HG02884 (cell line): Measurements from ENCODE around the gene ZDHHC4.

Source experiments
- ATAC-seq: cut with Tn5 transposase; IDR thresholded peaks from one replicate; pipeline ENCODE4 v1.9.1; 2021; ENCODE audit warnings: mild to moderate bottlenecking, moderate library complexity; ENCODE audit not compliant: unreplicated experiment

ZDHHC4 gene

DNA sequence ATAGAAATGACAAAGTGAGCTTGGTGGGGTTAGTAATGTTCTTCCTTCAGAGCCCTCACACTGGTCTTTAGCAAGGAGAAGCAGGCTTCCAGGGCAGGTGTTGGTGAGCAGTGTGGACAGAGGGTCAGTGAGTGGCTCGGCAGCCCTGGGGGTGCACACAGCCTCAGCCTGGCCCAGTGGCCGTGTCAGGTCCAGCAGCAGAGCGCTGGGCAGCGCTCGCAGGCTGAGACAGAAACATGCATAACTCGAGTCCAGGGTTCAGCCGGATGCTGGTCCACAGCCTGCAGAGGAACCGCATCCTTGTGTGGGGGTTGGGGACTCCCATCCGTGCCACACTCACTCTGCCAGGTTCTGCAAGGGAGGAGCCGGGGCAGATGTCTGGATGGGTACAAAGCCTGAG lies 27.2 kb downstream of the ZDHHC4 start:
- no peak for ATAC-seq

DNA sequence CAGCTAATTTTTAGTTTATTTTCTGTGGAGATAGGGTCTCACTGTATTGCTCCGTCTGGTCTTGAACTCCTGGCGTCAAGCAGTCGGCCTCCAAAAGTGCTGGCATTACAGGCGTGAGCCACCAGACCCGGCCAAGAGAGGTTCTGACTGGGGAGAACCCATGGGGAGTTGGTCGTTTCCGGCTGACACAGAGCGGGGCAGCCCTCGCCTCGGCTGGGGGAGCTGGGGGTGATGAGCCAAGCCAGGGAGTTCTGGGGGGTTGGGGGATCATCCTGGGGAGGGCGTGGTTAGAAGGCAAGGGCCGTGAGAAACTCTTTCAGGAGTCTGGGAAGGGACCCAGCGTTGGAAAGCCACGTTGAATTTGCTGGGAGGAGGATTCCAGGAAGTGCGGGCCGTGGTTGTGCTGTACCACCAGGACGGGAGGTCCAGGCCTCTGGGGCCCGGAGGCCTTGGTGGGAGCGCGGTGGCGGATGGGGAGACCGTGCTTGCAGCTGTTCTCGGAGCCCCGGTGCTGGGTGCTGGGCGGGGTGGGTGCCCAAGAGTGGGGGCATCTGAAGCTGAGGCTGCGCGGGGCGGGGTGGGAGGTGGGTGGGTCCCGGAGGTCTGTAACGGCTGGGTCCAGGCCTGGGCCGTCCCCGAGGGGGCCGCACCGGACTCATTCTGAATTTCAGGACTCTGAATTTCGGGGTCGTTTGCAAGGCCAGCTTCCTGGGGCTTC lies 29.8 kb downstream of the ZDHHC4 start:
- no peak for ATAC-seq

DNA sequence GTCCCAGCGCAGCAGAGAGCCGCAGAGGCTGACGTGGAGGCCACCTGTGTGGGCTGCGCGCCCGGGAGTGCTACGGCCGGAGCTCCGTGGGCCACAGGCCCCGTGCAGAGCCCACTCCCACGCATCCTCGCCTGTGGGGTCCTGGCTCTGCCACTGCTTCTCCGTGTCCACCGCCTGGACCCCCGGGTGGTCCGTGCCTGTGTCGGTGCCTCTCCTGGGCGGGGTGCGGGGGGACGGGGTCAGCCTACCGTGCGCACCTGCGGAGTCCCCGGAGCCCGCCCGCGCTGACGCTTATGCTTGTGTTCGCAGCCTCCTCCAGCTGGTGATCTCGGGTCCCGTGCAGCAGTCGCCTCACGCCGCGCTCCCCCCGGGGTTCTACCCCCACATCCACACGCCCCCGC lies 30.4 kb downstream of the ZDHHC4 start:
- no peak for ATAC-seq

DNA sequence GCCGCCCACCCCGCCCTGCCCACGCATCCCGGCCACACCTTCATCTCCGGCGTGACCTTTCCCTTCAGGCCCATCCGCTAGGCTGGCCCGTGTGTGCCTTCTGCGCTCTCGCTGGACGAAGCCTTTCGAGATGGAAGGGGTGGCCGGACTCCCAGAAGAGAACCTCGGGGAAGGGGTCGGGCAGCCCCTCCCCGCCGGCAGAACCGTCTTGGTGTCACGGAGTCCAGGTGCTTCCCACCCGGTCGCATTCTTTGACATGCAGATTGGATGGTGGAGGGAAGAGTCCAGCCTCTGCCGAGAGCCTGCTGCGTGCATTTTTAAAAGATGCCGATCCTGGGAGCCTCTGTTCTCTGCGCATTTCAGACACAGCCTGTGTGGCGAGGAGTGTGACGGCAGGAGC lies 30.8 kb downstream of the ZDHHC4 start:
- ATAC-seq: no peak

DNA sequence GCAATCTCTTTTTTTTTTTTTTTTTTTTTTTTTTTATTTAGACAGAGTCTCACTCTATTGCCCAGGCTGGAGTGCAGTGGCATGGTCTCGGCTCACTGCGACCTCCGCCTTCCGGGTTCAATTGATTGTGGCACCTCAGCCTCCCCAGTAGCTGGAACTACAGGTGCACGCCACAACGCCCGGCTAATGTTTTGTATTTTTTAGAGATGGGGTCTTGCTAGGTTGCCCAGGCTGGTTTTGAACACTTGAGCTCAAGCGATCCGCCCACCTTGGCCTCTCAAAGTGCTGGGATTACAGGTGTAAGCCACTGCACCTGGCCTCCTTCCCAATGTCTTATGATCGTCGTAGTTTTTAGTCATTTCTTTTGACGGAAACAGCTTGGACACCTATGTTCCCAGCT lies 31.5 kb downstream of the ZDHHC4 start:
- no peak for ATAC-seq

DNA sequence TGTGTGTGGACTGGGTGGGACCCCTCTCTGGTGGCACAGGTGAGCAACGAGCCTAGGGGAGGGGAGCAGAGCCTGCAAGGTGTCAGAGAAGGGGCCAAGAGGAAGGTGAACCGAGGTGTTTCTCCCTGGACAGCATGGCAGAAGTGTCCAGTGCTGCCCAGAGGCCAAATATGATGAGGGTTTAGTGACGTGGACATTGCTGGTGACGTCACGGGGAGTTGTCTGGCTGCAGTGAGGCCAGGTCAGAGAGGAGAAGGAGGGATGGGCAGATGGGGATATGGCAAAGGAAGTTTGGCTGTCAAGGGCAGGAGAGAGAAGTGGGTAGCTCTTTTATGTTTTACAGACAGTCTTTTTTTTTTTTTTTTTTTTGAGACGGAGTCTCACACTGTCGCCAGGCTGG lies 35.6 kb downstream of the ZDHHC4 start:
- ATAC-seq: no peak

DNA sequence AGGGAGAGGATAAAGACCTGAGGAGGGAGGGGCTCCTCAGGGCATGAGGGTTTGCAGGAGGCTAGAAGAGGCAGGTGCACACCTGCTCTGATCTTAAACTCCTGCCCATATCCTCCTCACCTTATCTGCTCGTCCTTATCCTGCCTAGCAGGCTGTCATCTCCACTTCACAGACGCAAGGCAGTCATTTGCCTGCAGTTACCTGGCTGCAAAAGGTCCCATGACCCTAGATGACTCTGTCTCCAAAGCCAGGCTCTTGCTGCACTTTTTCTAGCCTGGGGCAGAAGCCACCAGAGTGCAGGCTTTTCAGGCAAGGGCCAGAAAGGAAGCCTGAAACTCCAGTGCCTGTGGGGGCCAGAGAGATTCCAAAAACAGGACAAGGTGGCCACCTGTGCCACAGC lies 36.5 kb downstream of the ZDHHC4 start:
- ATAC-seq: no peak

DNA sequence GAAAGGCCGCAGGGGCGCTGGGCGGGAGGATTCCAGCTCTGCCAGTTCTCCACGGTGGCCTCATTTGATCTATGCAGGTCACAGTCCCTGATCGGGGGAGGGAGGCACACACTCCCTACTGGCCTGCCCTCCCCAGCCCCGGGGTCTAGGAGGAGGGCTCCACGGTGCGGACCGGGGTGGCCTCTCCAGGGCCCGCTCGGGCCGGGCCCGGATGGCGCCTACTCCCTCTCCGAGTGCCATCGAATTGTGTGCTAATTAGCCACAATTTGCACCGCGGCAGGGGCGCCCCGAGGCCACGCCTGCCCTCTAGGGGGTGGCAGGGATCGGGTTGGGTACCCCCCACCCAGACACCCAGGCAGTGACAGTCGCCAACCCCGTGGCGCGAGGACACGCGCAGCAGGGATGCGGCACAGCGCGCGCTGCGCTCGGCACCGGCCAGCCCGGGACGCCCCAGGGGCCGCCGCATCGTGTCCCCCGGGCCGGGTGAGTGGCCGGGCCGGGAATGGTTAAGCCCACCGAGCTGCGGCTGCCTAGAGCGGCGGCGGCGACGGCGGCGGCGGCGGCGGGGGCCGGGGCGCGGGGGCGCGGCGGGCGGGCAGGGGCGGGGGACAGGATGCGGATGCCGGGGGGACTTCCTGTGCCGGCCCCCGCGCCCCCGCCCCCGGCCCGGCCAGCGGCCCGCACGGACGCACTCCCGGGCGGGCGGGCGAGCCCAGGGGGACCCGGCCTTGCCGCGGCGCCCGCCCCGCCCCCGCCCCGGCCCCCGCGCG lies 37.9 kb downstream of the ZDHHC4 start, which contains the start of gene ZNF853:
TSS of gene ZNF853 (plus strand) at position 658 of the 770 bp plus-strand sequence. CDS start 565 bp downstream, outside the sequence.
- ATAC-seq: no peak

DNA sequence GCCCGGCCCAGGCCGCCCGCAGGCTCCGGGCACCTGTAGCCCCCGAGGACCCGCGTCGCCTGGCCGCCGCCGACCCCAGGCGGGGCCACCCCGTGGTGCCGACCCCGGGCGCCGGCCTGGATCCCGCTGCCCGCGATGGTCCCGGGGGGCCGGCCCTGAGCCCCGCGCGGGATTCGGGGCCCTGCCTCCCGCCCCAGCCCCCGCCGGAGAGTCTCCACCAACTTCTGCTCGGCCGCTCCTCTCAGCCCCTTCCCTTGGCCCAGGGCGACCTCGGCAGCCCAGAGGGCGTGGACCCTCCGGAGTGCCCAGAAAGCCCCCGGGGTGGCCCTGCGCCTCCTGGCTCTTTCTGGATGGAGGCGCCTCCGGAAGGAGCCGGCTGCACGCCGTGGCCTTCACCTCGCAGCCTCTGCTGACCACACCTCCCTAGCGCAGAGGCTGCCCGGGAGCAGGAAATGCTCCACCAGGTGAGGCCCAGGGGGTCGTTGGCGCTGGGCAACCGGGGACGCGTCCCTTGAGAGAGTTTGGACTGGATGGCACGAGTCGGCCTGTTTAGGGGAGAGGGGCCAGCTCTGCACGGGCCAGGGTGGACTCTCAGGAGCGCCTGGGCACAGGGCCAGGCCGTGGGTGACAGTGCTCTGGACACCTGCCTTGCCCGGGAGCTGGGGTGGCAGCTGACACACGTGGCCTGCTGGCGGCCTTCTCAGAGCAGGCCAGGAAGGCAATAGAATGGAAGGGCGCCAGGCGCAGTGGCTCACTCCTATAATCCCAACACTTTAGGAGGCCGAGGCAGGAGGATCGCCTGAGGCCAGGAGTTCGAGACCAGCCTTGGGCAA lies 38.7 kb downstream of the ZDHHC4 start:
- no peak for ATAC-seq

DNA sequence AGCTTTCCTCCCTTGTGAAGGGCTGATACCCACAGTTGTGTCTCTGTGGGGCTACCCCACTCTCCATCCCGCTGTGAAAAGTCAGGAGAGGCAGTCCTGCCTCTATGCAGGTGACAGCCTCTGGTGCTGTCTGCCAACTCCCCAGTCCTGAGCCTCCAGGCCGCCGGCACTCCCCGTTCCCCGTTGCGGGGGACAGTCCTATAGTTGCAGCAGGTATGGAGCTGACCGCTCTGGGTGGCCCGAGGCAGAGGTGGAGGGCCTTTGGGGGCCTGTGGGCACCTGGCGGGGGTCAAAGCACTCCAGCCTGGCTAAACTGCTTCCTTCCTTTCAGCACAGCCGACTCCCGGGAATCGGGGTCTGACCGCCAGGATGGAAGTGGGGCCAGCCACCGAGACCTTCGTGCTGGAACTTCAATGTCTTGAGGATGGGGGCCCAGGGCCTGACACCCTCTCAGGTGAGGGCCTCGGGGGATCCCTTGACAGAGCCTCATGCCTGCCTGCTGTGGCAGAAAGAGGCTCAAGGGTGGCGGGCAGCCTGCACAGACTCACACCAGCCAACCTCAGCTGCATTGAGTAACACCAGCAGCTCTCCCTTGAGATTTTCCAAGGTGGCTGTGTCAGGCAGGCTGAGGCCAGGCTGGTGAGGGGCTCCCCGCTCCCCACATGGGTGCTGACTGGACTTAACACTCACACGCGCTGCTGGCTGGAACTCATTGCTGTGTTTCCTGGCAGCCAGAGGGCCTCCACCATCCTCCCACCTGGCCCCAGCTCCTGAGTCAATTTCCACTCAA lies 39.8 kb downstream of the ZDHHC4 start:
- no peak for ATAC-seq

DNA sequence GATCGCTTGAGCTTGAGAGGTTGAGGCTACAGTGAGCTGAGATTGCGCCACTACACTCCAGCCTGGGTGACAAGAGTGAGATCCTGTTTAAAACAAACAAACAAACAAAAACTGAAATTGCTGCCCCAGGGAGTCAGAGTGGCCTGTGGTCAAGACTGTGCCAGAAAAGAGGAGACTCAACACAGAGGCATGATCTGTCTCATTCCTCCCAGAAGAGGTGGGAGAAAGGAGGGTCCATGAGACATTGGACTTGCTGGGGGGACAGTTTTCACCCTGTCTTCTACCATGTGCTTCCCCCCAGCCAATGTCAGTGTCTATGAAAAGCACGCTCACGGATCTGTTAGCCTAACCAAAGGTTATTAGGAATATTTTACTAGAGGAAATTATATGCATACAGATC lies 41.4 kb downstream of the ZDHHC4 start:
- ATAC-seq: no peak

DNA sequence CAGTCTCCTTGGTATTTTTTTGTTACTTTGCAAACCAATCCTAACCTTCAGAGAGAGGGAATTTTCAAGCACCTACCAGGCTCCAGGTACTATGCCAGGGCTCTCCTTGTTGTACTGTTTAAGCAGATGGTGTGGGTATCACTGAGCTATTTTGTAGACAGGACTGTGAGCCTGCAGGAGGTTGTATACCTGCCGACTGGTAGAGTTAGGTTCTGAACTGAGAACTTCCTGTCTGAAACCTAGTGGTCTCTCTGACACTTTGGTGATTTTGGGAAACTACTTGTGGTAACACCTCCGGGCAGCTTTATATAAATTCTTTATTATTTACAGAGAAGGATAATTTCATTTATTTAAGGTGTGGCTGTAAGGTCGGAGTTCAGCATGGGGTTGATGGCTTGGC lies 42.7 kb downstream of the ZDHHC4 start:
- no peak for ATAC-seq

DNA sequence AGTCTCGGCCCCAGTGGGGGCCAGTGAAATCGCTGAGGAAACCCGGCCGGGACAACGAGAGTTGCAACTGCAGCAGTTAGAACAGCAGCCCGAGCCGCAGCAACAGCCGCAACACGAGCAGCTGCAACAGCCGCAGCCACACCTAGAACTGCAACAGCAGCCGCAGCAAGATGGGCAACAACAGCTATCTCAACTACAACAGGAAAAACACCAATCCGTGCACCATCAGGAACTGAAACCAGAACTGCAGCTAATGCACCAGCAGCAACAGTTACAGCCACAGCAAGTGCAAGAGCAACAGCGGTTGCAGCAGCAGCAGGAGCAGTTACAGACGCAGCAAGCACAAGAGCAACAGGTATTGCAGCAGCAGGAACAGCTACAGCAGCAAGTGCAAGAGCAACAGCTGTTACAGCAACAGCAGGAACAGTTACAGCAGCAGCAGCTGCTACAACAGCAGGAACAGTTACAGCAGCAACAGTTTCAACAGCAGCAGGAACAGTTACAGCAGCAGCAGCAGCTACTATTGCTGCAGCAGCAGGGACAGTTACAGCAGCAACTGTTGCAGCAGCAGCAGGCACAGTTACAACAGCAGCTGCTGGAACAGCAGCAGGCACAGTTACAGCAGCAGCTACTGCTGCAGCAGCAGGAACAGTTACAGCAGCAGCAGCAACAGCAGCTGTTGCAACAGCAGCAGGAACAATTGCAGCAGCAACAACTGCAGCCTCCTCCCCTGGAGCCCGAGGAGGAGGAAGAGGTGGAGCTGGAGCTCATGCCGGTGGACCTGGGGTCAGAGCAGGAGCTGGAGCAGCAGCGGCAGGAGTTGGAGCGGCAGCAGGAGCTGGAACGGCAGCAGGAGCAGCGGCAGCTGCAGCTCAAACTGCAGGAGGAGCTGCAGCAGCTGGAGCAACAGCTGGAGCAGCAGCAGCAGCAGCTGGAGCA lies 44.2 kb downstream of the ZDHHC4 start:
- ATAC-seq: no peak

DNA sequence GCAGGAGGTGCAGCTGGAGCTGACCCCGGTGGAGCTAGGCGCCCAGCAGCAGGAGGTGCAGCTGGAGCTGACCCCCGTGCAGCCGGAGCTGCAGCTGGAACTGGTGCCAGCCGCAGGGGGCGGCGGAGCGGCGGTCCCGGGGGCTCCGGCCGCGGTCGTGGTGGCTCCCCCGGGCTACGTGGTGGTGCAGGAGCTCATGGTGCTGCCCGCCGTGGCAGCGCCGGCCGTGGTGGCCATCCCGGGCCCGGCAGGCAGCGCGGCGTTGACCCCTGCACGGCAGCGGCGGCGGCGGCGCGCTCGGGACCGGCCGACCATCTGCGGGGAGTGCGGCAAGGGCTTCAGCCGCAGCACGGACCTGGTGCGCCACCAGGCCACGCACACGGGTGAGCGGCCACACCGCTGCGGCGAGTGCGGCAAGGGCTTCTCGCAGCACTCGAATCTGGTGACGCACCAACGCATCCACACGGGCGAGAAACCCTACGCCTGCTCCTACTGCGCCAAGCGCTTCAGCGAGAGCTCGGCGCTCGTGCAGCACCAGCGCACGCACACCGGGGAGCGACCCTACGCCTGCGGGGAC lies 45.0 kb downstream of the ZDHHC4 start:
- no peak for ATAC-seq

DNA sequence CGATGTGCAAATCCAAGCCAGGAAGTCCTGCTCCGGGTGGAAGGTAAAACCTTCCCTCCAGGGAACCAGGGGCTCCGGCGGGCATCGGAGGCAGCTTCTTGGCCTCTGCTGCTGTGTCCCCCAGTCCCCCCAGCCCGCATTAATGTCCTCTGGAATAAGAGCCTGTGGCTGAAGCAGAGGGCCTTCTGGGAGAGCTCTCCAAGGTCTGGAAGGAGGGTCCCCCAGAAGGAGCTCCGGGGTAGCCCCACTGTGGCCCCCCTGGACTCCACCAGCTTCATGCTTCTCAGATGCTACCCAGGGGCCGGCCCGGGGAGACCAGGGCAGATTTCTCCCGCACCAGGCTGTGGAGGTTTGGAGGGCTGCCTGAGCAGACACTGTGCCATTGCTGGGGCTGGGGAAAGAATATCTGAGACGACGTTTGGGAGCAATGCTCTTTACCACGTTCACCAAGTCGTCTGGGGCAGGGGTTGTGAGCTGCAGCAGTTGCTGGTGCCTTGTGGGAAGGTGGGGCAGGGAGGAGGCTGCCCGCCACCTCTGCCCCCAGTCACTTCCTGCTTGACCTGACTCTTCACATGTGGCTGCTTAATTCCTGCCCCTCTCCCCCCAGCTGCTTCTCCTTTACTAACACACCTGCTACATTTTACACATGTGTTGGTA lies 46.5 kb downstream of the ZDHHC4 start:
- no peak for ATAC-seq

DNA sequence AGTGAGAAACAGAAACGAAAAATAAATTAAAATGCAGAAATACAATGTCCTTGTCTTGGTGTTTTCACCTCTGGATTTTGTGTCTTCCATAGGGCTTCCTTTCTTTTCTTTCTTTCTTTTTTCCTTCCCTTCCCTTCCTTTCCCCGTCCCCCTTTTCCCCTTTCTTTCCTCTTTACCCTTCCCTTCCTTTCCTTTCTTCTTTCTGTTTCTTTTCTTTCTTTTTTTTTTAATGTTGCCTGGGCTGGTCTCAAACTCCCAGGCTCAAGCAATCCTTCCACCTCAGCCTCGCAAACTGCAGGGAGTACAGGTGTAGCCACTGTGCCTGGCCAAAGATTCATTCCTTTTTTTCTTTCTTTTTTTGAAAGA lies 47.0 kb downstream of the ZDHHC4 start:
- ATAC-seq: no peak

DNA sequence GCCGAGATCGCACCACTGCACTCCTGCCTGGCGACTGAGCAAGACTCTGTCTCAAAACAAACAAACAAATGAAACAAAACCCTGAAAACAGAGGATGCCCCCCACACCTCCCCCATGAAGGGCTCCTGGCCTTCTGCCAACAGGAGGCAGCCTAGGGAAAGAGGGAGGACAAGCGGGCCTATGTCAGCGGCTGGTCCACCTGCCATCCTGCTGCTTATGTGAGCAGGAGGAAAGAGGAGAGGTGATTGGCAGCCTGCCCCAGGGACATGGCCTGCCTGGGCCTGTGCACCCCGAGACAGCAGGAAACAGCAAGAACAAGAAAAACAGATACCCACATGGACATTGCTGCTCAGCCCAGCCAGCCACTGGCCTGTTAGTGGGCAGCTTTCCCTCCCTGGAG lies 50.8 kb downstream of the ZDHHC4 start:
- ATAC-seq: no peak

DNA sequence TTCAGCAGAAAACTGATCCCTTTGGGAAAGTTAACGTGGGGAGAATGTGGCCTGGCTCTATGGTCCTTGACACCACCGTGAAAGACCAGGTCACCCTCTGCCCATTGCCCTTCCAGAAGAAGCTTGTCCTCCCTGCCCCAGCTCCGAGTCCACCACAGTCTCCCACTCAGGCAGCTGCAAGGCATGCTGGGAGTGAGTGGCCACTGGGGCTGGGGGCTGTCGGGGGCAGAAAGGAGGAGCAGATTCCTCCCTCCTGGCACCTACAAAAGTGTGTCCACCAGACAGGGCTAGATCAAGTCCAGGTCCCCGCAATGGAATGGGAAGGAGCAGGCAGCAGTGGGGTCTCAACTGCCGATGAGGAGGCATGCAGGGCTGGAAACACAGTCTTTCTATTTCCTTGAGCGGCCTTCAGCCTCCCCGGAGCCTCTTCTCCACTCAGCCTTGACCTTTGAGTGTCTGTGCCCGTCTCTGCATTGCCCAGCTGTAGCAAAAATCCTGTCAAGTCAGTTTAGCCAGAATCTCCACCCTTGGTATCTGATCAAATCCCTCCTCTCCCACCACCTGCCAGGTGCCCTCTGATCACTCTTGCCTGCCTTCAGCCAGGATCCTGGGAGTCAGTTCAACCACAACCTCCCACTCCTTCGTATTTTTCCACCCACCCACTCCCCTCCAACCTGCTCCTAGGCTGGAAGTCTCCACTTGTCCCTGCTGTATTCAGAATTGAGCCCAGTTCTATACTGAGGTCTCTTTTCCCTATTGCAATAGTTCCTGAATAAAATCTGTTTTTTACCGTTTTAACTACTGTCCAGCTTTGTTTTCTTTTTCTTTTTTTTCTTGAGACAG lies 53.0 kb downstream of the ZDHHC4 start:
- no peak for ATAC-seq
